DMS 273 (cell line): ENCODE results near the gene SRGAP3.
A peak's percentile ranks its signal among the peaks of the same experiment; 100 is the strongest.
"Not testable (repeated sequence)": the region's sequence is repeated elsewhere in the genome, so short reads cannot be mapped to it uniquely, and the experiment has no call there.

ENCODE experiments used
- DNase-seq: peaks from one replicate; lab custom pipeline; 2025; ENCODE audit not compliant: unreplicated experiment; lab: John Stamatoyannopoulos, UW

The SRGAP3 gene

GRCh38 chr3:9249273-9250192 is at the start of gene SRGAP3:
Gene SRGAP3 (minus strand): TSS chr3:9249646. CDS start chr3:9248951, 695 bp downstream.
- DNase-seq: peak; percentile 94

- no peak for DNase-seq
These were observed 48.8 kb upstream of the SRGAP3 start for GRCh38 chr3:9298236-9298635.

- no peak for DNase-seq
These were observed 46.8 kb upstream of the SRGAP3 start for GRCh38 chr3:9296241-9296640.

GRCh38 chr3:9295007-9295406 is 45.6 kb upstream of the SRGAP3 start:
- DNase-seq: no peak

DNA sequence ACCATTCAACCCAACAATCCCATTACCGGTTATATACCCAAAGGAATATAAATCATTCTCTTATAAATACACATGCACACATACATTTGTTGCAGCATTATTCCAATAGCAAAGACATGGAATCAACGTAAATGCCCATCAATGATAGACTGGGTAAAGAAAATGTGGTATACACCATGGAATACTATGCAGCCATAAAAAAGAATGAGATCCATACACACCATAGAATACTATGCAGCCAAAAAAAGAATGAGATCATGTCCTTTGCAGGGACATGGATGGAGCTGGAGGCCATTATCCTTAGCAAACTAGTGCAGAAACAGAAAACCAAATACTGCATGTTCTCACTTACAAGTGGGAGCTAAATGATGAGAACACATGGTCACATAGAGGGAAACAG is 44.5 kb upstream of the SRGAP3 start:
- DNase-seq: not testable (repeated sequence)

DNA sequence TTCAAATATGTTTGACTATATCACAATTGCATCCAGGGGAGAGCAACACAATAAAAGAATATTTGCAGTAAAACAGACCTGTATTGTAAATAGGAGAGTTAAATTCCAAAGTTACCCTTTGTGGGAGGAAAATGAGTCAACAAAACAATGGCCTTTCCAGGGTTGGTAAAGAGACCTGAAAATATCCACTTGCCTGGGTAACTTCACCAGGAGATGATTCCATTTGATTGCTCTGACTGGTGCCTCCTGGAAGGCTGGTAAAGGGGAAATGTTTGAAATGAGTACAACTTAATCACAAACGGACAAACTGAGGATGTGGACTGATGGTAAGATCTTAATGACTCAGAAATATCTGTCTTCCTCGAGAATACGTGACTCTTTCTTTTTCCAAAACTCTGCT is 43.6 kb upstream of the SRGAP3 start:
- DNase-seq: no peak

DNA sequence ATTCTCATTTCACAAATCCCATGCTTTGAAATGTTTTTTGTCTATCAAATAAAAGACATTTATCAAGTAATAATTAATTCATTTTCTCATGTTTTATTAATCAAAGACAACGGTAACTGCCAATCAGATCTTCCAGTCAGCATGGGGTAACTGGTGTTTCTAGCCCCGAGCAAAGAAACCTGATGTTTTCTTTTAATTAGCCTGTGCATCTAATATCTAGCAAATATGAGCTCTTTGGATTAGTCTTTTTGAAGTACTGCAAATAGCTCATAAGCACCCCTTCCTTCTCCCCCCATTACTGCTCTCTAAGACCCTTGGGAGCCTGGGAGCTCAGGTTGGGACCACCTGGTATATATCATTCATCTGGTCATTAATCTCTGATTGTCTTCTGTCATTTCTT is 43.1 kb upstream of the SRGAP3 start:
- DNase-seq: no peak

- no peak for DNase-seq
These were observed 42.5 kb upstream of the SRGAP3 start for GRCh38 chr3:9291821-9292410.

DNA sequence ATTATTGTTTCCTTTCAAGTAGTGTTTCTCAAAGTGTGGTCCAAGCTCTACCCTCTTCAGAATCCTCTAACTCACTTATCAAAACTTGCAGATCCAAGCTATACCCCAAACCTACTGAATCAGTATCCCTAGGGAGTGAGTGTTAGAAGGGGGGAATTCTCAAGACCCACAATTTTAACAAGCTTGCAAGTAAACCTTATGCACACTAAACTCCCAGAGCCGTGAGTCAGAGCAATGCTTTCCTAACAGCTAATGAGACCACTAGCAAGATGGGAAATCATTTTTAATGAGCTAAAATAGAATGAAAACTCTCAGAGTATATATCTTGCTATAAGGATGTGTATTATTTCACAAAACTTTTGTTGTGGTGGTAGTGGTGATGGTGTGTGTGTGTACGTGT is 41.1 kb upstream of the SRGAP3 start:
- no peak for DNase-seq

DNA sequence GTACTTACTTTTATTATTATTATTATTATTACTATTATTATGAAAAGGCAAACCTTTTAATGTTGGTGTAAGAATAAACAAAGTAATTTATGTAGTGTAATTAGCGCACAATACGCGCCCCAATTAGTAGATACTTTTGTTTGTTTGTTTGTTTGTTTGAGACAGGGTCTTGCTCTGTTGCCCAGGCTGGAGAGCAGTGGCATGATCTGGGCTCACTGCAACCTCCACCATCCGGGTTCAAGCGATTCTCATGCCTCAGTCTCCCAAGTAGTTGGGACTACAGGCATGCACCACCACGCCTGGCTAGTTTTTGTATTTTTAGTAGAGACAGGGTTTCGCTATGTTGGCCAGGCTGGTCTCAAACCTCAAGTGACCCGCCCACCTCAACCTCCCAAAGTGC is 32.1 kb upstream of the SRGAP3 start:
- DNase-seq: not testable (repeated sequence)

DNA sequence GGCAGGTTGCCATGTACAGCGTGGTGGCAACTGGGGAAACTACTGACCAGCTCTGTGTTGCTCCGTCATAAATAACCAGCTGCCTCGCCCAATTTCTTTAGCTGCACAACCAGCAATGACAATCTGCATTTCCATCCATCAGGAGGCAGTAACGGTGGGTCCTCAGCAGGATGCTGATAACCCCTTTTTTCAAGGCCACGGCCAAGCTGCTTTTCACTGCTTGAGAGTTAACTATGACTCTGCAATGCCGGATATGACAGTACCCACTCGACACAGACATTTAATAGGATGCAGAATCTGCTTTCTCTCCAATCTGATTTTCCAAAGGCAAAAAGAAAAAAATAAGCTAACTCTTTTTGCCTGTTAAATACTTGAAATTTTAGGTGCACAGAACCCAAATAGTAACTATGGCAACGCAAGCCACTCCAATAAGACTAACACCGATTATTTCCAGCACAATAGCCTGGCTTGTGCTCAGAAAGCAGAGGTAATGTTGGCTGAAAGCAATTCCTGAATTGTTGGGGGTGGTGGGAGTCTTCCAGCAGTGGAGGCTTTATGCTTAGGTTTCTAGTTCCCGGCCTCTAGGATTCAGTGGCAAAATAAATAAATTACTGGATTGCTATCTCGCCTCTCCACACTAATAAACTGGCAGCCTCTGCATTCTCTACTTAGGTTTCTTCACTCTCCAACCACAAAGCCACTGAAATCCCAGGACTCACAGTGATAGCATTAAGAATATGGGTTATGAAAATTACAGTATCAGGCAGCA is 31.2 kb upstream of the SRGAP3 start:
- DNase-seq: peak; percentile 12

- DNase-seq: peak; percentile 29
These were observed 30.5 kb upstream of the SRGAP3 start for GRCh38 chr3:9279966-9280365.

DNA sequence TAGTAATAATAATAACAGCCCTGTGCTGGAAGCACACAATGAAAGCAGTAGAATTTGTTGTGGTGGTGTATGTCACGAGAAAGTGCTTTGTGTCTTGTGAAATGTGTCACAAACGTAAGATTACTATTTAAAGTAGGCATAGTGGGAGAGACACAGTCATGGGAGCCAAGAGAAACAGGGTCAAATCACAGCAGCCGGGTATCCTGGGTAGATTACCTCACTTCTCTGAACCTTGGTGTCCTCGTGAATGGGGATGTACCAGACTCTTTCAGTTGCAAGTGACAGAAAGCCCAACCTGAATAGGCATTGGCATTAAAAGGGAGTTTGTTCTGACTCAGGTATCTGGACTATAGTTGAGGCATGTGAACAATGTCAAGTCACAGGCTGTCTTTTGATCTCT is 29.1 kb upstream of the SRGAP3 start:
- DNase-seq: no peak

DNA sequence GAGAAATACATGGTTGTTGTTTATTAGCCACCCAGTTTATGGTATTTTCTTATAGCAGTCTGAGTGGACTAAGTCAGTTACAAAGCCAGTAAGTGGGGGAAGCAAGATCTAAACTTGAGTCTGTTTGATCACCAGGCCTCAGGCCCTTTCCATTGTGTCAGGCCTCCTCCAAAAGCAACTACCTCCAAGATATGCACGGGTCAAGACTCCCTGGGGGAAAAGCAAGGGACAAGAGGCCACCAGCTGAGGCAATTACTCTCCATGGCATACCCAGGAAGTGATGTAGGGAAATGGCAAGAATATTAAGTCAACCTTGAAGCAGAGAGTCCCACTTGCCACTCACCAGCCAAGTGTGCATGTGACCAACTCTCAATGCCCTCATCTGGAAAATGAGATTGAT is 28.6 kb upstream of the SRGAP3 start:
- DNase-seq: no peak

GRCh38 chr3:9276761-9277370 is 27.4 kb upstream of the SRGAP3 start:
- no peak for DNase-seq

GRCh38 chr3:9271903-9272302 is 22.5 kb upstream of the SRGAP3 start:
- DNase-seq: no peak

DNA sequence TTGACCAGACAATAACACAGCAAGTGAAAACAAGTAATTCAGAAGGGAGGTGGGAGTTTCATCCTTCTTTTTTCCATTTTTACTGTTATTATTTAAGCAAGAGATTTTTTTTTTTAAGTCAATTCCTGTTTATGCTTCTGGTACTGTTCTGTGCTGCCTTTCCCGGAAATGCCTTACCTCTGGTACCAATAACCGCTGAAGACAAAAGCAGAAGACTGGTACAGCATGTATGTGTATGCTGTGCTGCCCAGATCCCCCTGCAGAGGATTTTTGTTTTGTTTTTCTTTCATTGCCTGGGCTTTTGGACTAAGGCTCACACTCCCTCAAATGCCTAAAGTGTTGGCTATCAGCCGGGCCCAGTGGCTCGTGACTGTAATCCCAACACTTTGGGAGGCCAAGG is 21.3 kb upstream of the SRGAP3 start:
- no peak for DNase-seq

DNA sequence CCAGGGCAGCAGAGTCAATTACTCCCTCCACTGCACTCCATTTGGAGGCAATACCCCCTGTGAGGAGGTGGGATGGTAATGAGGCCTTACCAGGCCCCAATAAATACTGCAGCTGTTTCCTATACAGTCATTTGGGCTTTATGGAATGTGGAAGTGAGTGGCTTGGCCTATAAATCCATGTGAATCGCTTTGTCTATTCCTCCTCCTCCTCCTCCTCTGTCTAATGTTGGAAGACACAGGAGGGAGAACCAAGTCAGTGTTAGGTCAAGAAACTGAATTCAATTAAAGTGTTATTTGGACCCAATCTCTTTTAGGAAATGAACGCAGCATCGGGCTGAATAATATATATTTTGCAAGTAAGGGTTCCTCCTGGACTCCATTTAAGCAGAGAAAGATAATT is 17.3 kb upstream of the SRGAP3 start:
- DNase-seq: peak; percentile 29

DNA sequence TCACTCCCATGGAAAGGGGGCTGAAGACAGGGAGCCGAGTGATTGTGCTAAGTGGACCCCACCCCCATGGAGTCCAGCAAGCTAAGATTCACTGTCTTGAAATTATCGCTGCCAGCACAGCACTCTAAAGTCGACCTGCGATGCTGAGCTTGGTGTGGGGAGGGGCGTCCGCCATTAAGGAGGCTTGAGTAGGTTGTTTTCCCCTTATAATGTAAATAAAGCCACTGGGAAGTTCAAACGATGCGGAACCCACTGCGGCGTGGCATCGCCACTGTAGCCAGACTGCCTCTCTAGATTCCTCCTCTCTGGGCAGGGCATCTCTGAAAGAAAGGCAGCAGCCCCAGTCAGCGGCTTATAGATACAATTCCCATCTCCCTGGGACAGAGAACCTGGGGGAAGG is 10.9 kb upstream of the SRGAP3 start:
- DNase-seq: no peak

GRCh38 chr3:9257092-9257491 is 7.6 kb upstream of the SRGAP3 start:
- no peak for DNase-seq

DNA sequence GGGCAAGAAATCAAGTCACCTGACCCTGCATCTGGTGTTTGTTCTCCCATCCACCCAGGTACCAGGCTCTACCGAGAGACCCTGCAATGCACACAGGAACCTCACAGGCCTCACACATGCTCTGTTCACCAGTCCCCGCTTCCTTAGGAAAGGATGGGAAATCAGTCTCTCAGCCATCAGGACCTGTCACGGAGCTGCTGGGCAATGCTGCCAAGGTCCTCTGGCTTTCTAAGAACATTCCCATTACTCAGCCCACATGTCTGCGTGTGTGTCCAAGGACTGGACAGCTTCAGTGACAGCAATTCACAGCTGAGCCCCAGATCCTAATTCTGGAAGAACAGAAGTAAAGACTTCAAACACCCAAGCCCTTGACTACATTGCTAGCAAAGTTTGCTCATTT is 6.5 kb upstream of the SRGAP3 start:
- DNase-seq: no peak
